ENCODE measurements around the gene TMEM151B. TPM values are rescaled to one million over a fixed set of nuclear protein-coding genes. Genes with fewer than 3 reads are reported as not detected.

TMEM151B gene
- total and polyA plus RNA-seq, 2 of the 13 experiments (the other 11 are each of a cell fraction or from before 2014, with no cell fraction given) = not detected

DNA sequence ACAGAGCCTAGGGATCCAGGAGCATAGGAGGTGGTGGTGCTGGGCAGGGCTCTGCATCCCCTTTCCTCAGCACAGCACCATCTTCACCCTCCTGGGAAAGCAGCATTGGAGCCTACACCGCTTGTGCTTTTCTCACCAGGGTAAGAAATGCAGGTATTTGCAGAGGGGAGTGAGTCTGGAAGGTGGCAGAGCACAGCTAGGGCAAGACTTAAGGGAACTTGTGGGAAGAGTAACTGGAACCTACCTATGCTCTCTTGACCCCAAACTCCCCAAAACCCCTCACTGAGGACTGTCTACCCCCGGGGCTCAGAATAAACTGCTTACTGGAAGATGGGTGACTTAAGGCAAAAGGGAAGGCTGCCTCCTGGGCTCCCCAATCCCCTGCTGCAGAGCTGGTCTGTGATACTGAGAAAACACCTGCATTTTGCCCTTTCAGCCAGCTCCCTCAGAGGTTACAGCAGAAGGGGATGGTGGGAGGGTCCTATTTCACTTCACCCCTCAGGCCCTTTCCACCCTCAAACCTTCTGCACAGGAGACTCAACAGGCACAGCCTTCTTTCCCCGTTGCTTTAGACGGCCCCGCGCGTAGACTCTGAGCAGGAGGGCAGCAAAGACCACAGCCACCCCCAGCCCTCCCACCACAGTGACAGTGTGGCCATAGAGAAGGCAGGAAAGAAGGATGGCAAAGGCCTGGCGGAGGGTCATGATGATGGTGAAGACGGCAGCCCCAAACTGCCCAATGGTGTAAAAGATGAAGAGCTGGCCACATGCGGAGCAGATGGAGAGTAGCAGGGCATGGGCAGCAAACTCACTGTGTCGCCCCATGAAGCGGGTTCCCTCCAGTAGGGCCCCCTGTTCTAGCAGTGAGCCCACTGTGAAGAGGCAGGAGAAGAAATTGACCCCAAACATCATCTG lies 15.8 kb upstream of the TMEM151B start (continued):
- no peak for TF ChIP-seq MYC (CRISPR knock-in tag; IDR thresholded peaks at IDR 0.05; ENCODE audit: borderline replicate concordance)
- TF ChIP-seq ZEB1 (IDR thresholded peaks at IDR 0.05; ENCODE audit: insufficient replicate concordance, low read depth) = no peak
- TF ChIP-seq, protein P1, sequence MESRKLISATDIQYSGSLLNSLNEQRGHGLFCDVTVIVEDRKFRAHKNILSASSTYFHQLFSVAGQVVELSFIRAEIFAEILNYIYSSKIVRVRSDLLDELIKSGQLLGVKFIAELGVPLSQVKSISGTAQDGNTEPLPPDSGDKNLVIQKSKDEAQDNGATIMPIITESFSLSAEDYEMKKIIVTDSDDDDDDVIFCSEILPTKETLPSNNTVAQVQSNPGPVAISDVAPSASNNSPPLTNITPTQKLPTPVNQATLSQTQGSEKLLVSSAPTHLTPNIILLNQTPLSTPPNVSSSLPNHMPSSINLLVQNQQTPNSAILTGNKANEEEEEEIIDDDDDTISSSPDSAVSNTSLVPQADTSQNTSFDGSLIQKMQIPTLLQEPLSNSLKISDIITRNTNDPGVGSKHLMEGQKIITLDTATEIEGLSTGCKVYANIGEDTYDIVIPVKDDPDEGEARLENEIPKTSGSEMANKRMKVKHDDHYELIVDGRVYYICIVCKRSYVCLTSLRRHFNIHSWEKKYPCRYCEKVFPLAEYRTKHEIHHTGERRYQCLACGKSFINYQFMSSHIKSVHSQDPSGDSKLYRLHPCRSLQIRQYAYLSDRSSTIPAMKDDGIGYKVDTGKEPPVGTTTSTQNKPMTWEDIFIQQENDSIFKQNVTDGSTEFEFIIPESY (CRISPR knock-in tag; IDR thresholded peaks at IDR 0.05) = no peak
- no peak for TF ChIP-seq FOXP4 (CRISPR knock-in tag; IDR thresholded peaks at IDR 0.05)
- TF ChIP-seq ZNF619 (CRISPR knock-in tag; IDR thresholded peaks at IDR 0.05) = no peak
- no peak for TF ChIP-seq NFE2L1 (CRISPR knock-in tag; IDR thresholded peaks at IDR 0.05; ENCODE audit: borderline replicate concordance)
- no peak for TF ChIP-seq ARNTL (CRISPR knock-in tag; IDR thresholded peaks at IDR 0.05)
- TF ChIP-seq ZNF260 (CRISPR knock-in tag; IDR thresholded peaks at IDR 0.05; ENCODE audit: borderline replicate concordance, low read depth) = no peak
- no peak for TF ChIP-seq SALL1 (CRISPR knock-in tag; IDR thresholded peaks at IDR 0.05)
- TF ChIP-seq MED13 (CRISPR knock-in tag; IDR thresholded peaks at IDR 0.05) = no peak
- TF ChIP-seq HOXA5 (CRISPR knock-in tag; IDR thresholded peaks at IDR 0.05) = no peak
- no peak for TF ChIP-seq CEBPG (CRISPR knock-in tag; IDR thresholded peaks at IDR 0.05)
- peak; percentile 63 for TF ChIP-seq RBFOX2 (IDR thresholded peaks at IDR 0.05; ENCODE audit: low read depth, low read length)
- no peak for TF ChIP-seq KDM6A (CRISPR knock-in tag; IDR thresholded peaks at IDR 0.05; ENCODE audit: low read depth)
- TF ChIP-seq ZNF563 (CRISPR knock-in tag; IDR thresholded peaks at IDR 0.05) = no peak
- no peak for TF ChIP-seq SOX13 (IDR thresholded peaks at IDR 0.05)
- TF ChIP-seq SOX13 (CRISPR knock-in tag; conservative IDR thresholded peaks at IDR 0.05 in 1 of 2, IDR thresholded peaks at IDR 0.05 in 1 of 2) = peak in 1 of 2 experiments; percentile 38; a peak in 1 of 4 replicates
- TF ChIP-seq ZNF570 (CRISPR knock-in tag; IDR thresholded peaks at IDR 0.05; ENCODE audit: borderline replicate concordance) = no peak
- no peak for TF ChIP-seq NFATC3 (CRISPR knock-in tag; IDR thresholded peaks at IDR 0.05)
- no peak for TF ChIP-seq ZBTB43 (CRISPR knock-in tag; conservative IDR thresholded peaks at IDR 0.05)
- TF ChIP-seq, protein P2, sequence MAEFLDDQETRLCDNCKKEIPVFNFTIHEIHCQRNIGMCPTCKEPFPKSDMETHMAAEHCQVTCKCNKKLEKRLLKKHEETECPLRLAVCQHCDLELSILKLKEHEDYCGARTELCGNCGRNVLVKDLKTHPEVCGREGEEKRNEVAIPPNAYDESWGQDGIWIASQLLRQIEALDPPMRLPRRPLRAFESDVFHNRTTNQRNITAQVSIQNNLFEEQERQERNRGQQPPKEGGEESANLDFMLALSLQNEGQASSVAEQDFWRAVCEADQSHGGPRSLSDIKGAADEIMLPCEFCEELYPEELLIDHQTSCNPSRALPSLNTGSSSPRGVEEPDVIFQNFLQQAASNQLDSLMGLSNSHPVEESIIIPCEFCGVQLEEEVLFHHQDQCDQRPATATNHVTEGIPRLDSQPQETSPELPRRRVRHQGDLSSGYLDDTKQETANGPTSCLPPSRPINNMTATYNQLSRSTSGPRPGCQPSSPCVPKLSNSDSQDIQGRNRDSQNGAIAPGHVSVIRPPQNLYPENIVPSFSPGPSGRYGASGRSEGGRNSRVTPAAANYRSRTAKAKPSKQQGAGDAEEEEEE (CRISPR knock-in tag; IDR thresholded peaks at IDR 0.05; ENCODE audit: borderline replicate concordance) = no peak
- no peak for TF ChIP-seq DMAP1 (CRISPR knock-in tag; IDR thresholded peaks at IDR 0.05)
- no peak for TF ChIP-seq THAP11 (CRISPR knock-in tag; IDR thresholded peaks at IDR 0.05)
- no peak for TF ChIP-seq SNAPC5 (CRISPR knock-in tag; IDR thresholded peaks at IDR 0.05; ENCODE audit: borderline replicate concordance)

Data from HepG2 (cell line).